ENCODE results near the gene STAG2. TPM values are rescaled to one million over a fixed set of nuclear protein-coding genes. Genes with fewer than 3 reads are reported as not detected.

The STAG2 gene
- 28.2 to 41.9 TPM (median 35.8 TPM) in 5 replicates for total RNA-seq (2022; extraction: Qiagen RNA extraction; ENCODE audit: low read depth)

DNA sequence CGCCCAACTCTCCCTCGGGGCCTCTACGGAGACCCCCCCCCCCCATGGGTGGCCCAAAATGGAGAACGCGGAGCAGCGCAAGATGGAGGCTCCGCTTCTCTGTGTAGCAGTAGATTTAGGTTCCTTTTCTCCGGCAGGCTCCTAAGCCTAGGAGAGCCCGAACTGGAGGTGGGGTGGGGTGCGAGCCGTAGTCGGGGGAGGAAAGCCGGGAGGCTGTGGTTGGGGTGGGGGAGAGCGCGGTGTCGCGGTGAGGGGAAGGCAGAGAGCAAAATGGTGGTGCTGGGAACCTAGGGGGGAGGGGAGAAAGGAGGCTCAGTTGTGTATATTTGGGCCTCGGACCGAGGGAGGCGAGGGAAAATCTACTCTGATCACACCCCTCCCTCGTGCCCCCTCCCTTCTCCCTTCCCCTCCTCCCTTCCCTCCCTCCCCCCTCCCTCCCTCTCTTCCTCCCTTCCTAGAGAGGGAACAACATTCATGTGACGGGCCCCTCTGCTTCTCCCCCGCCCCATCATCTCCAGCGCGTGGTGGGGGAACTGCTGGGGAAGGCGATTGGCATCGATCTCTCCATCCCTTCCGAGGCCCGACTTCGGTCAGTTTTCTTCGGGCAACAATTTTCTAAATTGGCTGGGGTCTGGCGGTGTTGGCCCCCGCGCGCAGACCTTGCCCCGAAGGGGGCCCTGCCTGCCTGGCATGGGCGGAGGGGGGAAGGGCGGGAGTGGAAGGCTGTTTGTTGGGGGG is at the start of gene STAG2:
Gene STAG2, plus strand, starts transcription at position 439 of the 738 bp plus-strand sequence. CDS start 60,922 bp downstream, outside the sequence.

Other genes starting within 250 kb of the STAG2 start
- 33.8 to 44.0 TPM (median 36.6 TPM) in 5 replicates for gene THOC2, start 228.7 kb upstream of the STAG2 start, total RNA-seq (2022; extraction: Qiagen RNA extraction; ENCODE audit: low read depth)
- gene XIAP, start 101.7 kb upstream of the STAG2 start, total RNA-seq (2022; extraction: Qiagen RNA extraction; ENCODE audit: low read depth), result 22.5 to 42.3 TPM (median 27.7 TPM) in 5 replicates

Data from A549 treated with CpdA at 1 μM for 4 hours (cell line).